Trophoblast cell (in vitro differentiated cells and primary cell): Measurements from ENCODE around the gene JUP.
A peak's percentile ranks its signal among the peaks of the same experiment; 100 is the strongest.

Source experiments
- DNase-seq, 2 donors: peaks; one replicate each; pipeline ENCODE4 v3.0.0-alpha.2; 2016
- H2AFZ ChIP-seq: 2 replicates; pipeline ENCODE4 v1.6.1; 2013; ENCODE audit warnings: low read length, moderate library complexity, mild to moderate bottlenecking; ENCODE audit not compliant: insufficient read depth, poor library complexity
- H2AK5ac ChIP-seq: 2 replicates; pipeline ENCODE4 v1.6.1; 2013; ENCODE audit warnings: mild to moderate bottlenecking, low read length
- H2BK120ac ChIP-seq: 2 replicates; pipeline ENCODE4 v1.6.1; 2013; ENCODE audit warnings: low read length, mild to moderate bottlenecking, moderate library complexity; ENCODE audit not compliant: insufficient read depth, poor library complexity
- H2BK12ac ChIP-seq: 2 replicates; pipeline ENCODE4 v1.6.1; 2013; ENCODE audit warnings: mild to moderate bottlenecking, low read length, moderate library complexity
- H2BK5ac ChIP-seq: 2 replicates; pipeline ENCODE4 v1.6.1; 2013; ENCODE audit warnings: low read length, low read depth, moderate library complexity, mild to moderate bottlenecking; ENCODE audit not compliant: poor library complexity
- H3K14ac ChIP-seq: 2 replicates; pipeline ENCODE4 v1.6.1; 2013; ENCODE audit warnings: mild to moderate bottlenecking, low read length
- H3K18ac ChIP-seq: 2 replicates; pipeline ENCODE4 v1.6.1; 2013; ENCODE audit warnings: mild to moderate bottlenecking, low read length
- H3K23ac ChIP-seq: 2 replicates; pipeline ENCODE4 v1.6.1; 2013; ENCODE audit warnings: low read length
- H3K27ac ChIP-seq: 2 replicates; pipeline ENCODE4 v1.5.1; 2013; ENCODE audit warnings: low read depth, mild to moderate bottlenecking, inconsistent platforms, low read length, moderate library complexity
- H3K27me3 ChIP-seq: 2 replicates; pipeline ENCODE4 v1.6.1; 2013; ENCODE audit warnings: inconsistent platforms, mild to moderate bottlenecking, low read length, moderate library complexity; ENCODE audit not compliant: insufficient read depth
- H3K36me3 ChIP-seq, 2 experiments: 1 replicate in 1 of 2; 2 replicates in 1 of 2; pipeline ENCODE4 v1.6.1; 2013; ENCODE audit warnings: low read length in 2 of 2, mild to moderate bottlenecking in 2 of 2, moderate library complexity in 1 of 2; ENCODE audit not compliant: insufficient read depth in 2 of 2, control insufficient read depth in 1 of 2
- H3K4ac ChIP-seq: 2 replicates; pipeline ENCODE4 v1.6.1; 2013; ENCODE audit warnings: low read depth, mild to moderate bottlenecking, low read length, moderate library complexity
- H3K4me1 ChIP-seq, 2 experiments: 1 replicate in 1 of 2; 2 replicates in 1 of 2; pipeline ENCODE4 v1.6.1; 2013; ENCODE audit warnings: low read length in 2 of 2, mild to moderate bottlenecking in 2 of 2, moderate library complexity in 1 of 2; ENCODE audit not compliant: insufficient read depth in 2 of 2, control insufficient read depth in 1 of 2
- H3K4me2 ChIP-seq: 2 replicates; pipeline ENCODE4 v1.6.1; 2013; ENCODE audit warnings: inconsistent platforms, mild to moderate bottlenecking, low read length, moderate library complexity
- H3K4me3 ChIP-seq: 2 replicates; pipeline ENCODE4 v1.5.1; 2013; ENCODE audit warnings: mild to moderate bottlenecking, low read depth, low read length, inconsistent platforms
- H3K79me1 ChIP-seq: one replicate; pipeline ENCODE4 v1.6.1; 2013; ENCODE audit warnings: low read length
- H3K79me2 ChIP-seq: 2 replicates; pipeline ENCODE4 v1.6.1; 2013; ENCODE audit warnings: low read length, mild to moderate bottlenecking; ENCODE audit not compliant: control insufficient read depth, insufficient read depth, poor library complexity
- H3K9ac ChIP-seq: 2 replicates; pipeline ENCODE4 v1.6.1; 2013; ENCODE audit warnings: mild to moderate bottlenecking, low read length
- H3K9me3 ChIP-seq: 2 replicates; pipeline ENCODE4 v1.6.1; 2013; ENCODE audit warnings: low read depth, mild to moderate bottlenecking, control low read depth, inconsistent platforms, low read length; ENCODE audit not compliant: insufficient read depth
- H4K12ac ChIP-seq: 2 replicates; pipeline ENCODE4 v1.6.1; 2013; ENCODE audit warnings: low read depth, mild to moderate bottlenecking, low read length, moderate library complexity
- H4K8ac ChIP-seq: 2 replicates; pipeline ENCODE4 v1.6.1; 2013; ENCODE audit warnings: low read depth, mild to moderate bottlenecking, low read length, moderate library complexity
- H4K91ac ChIP-seq: one replicate; pipeline ENCODE4 v1.6.1; 2013; ENCODE audit warnings: low read depth, mild to moderate bottlenecking, low read length, moderate library complexity
- WGBS: extraction: QIAGEN DNeasy Blood & Tissue Kit; methylation state at CpG from one replicate; pipeline ENCODE4 v1.1.7; 2013; ENCODE audit warnings: missing lambda C conversion rate; ENCODE audit not compliant: insufficient read length, insufficient coverage; ENCODE audit errors: extremely low coverage; 5-methylcytosine and 5-hydroxymethylcytosine counted together

The JUP gene

DNA sequence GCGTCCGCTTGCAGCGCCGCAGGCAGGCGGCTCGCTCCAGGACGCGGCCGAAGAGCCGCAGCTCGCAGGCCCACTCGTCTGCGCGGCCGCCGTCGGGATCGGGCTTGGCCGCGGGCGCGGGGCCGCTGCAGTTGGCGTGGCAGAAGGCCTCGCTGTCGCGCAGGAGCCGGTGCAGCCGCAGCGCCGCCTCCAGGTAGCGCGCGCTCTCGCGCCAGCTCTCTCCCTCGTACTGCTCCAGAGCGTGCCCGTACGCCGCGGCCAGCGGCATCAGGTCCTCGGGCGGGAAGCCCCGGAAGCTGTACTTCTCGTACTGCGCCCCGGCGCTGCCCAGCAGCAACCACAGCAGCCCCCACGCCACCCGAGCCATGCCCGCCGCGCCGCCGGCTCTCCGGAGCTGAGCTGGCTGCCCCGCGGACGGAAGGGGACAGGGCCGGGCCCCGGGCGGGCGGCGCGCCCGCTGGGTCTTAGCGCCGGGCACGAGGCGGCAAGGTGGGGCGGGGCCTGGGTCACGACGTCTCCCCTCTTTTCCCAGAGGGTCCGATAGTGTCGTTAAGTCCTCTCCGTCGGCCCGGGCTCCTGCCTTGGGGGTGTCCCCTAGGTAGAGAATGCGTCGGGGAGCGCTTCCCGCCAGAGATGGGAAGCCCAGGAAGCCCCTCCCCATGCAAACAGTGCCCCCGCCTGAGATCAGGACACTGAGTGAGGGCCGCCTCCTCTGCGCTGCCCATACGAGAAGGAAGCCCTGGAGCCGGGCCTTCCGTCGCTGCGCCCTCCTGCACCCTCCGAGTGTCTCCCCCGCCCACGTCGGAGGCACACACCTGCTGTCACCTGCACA, 25.3 kb upstream of the JUP start, which contains the start of gene P3H4:
Gene P3H4 (minus strand): TSS at position 401 of the 832 bp plus-strand sequence. CDS start 34 bp downstream, at position 367.
- Histone ChIP-seq H2BK12ac (peak within 1 kb of the TSS; percentile 34), H3K9ac (peak within 1 kb of the TSS; percentile 89), H4K8ac (peak within 1 kb of the TSS; percentile 76), H3K23ac (no peak within 1 kb of the TSS), H3K27ac (peak within 1 kb of the TSS; percentile 51), H3K27me3 (no peaks in the 10 kb centered on the region), H3K4me3 (peak within 1 kb of the TSS; percentile 89), H3K14ac (peak within 1 kb of the TSS; percentile 78), H3K4me1 (peaks cover 14 to 19% of the 10 kb centered on the region in 2 experiments), H3K9me3 (no peaks in the 10 kb centered on the region), H4K91ac (peak within 1 kb of the TSS; percentile 83), H3K36me3 (peaks cover 0 to 5% of the 10 kb centered on the region in 2 experiments), H3K4ac (peak within 1 kb of the TSS; percentile 34), H3K18ac (peak within 1 kb of the TSS; percentile 80), H2AFZ (peak within 1 kb of the TSS; percentile 53), H4K12ac (peak within 1 kb of the TSS; percentile 49), H3K79me1 (peaks cover 21% of the 10 kb centered on the region), H3K79me2 (peaks cover 11% of the 10 kb centered on the region), H2BK120ac (peak within 1 kb of the TSS; percentile 66), H2BK5ac (peak within 1 kb of the TSS; percentile 81), H3K4me2 (peak within 1 kb of the TSS; percentile 74), H2AK5ac (peak within 1 kb of the TSS; percentile 19)
- peak; percentile 74 to 82 for DNase-seq
- WGBS, result no CpG with 5 or more reads among the region's 96 CpGs

DNA sequence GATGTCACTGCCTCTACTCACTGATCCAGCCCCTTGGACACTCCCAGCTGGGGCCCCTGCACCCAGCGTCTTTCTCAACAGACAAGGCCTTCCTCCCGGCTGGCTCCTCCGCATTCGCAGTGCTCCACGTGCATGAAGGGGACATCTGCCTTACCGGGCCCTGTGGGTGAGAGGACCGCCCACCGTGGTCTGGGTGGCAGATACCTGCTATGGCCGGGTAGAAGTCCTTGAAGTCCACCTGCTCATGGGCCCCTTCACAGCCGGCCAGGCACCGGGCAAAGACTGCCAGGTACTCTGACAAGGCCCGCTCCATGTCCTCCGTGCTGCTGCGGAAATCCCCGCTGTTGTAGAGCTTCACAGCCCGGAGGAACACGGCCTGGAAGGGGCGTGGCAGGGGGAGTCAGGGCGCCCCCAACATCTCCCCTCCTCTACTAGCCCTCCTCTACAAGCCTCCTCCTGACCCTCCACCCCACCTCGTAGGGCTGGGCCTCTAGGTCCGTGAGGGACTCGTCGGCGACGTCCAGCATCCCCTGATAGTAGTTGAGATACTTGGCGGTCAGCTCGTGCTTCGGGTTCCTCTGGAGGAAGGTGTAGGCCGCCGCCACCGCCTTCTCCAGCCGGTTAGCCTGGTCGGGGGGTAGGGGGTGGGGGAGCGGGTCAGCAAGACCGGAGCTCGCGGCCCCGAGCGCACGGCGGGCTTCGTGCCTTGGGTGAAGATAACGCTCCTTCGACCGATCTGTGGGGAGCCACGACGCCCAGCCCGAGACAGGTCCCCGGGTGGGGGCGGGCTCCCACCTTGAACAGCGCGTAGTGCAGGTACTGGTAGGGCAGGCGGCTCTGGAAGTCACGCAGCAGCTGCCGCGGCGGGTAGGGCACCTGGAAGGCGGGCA, 24.4 kb upstream of the JUP start:
- H3K36me3 ChIP-seq, result peaks cover 0 to 10% of the 10 kb centered on the region in 2 experiments

DNA sequence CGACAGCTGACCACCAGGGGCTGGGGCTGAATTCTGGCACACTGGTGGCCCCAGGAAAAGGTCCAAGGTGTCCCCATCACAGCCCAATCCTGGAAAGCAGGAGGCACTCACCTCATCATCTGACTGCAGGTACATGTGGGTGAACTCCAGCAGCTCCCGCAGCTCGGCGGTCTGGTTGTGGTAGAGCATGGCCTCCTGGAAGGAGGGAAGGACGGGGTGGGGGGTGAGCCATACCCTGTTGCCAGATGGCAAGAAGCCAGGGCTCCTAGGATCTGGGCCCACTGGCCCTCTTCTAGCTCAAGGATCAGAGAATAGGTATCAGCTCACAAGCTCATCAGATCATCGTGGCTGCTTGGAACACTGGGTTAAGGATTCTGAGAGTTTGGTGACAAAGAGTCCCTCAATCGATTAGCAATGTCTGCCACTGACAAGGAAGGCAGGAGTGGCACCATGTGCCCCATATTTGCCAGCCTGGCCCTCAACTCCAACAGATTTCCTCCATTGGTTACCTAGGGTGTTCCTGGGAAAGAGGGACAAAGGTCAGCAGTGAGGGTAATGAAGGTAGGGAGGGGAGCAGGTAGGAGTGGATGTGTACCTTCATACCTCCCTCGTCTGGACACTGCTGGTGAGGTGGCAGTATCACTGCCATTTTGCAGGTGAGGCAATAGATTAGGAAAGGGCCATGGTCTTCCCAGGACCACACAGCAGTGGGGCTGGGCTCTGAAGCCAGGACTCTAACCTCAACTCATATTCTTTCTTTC, 20.4 kb upstream of the JUP start:
- no peak overlapping the region for H3K4me2 ChIP-seq
- H4K91ac ChIP-seq, result no peak overlapping the region
- H3K79me2 ChIP-seq, result peaks cover 2% of the 10 kb centered on the region
- H4K8ac ChIP-seq, result no peak overlapping the region
- H3K36me3 ChIP-seq, result peaks cover 2 to 15% of the 10 kb centered on the region in 2 experiments
- H3K14ac ChIP-seq, result no peak overlapping the region
- DNase-seq, result no peak
- peaks cover 7% of the 10 kb centered on the region for H3K79me1 ChIP-seq
- H3K27ac ChIP-seq, result no peak overlapping the region
- no peaks in the 10 kb centered on the region for H3K27me3 ChIP-seq
- no peak overlapping the region for H2BK120ac ChIP-seq
- H3K4me3 ChIP-seq, result no peak overlapping the region
- H3K4ac ChIP-seq, result no peak overlapping the region
- H2AK5ac ChIP-seq, result no peak overlapping the region
- H2BK5ac ChIP-seq, result no peak overlapping the region
- H4K12ac ChIP-seq, result no peak overlapping the region
- H3K23ac ChIP-seq, result no peak overlapping the region
- H3K4me1 ChIP-seq, result peaks cover 6 to 8% of the 10 kb centered on the region in 2 experiments
- H3K9me3 ChIP-seq, result no peaks in the 10 kb centered on the region
- H3K9ac ChIP-seq, result no peak overlapping the region
- no peak overlapping the region for H2BK12ac ChIP-seq
- no peak overlapping the region for H3K18ac ChIP-seq
- WGBS, result no CpG with 5 or more reads among the region's 8 CpGs
- H2AFZ ChIP-seq, result no peak overlapping the region

More for the DNA sequence above, 24.4 kb upstream of the JUP start:
- Histone ChIP-seq H2BK5ac (peak overlapping the region; percentile 8), H4K12ac (peak overlapping the region; percentile 49), H3K4me3 (peak overlapping the region; percentile 89), H3K79me2 (peaks cover 11% of the 10 kb centered on the region), H2BK12ac (peak overlapping the region; percentile 20), H4K8ac (peak overlapping the region; percentile 21), H3K27ac (peak overlapping the region; percentile 51), H3K14ac (peak overlapping the region; percentile 78), H3K18ac (peak overlapping the region; percentile 80), H3K9ac (peak overlapping the region; percentile 89), H2AK5ac (peak overlapping the region; percentile 19), H3K9me3 (no peaks in the 10 kb centered on the region), H3K4me2 (peak overlapping the region; percentile 74), H3K79me1 (peaks cover 21% of the 10 kb centered on the region), H3K4me1 (peaks cover 14 to 19% of the 10 kb centered on the region in 2 experiments), H3K4ac (peak overlapping the region; percentile 23), H2BK120ac (no peak overlapping the region), H4K91ac (peak overlapping the region; percentile 83), H3K27me3 (no peaks in the 10 kb centered on the region), H3K23ac (no peak overlapping the region), H2AFZ (peak overlapping the region; percentile 51)
- WGBS, result no CpG with 5 or more reads among the region's 58 CpGs
- DNase-seq, result no peak
